ENCODE measurements around the gene GSG1L.

Gene GSG1L

GRCh38 chr16:28063591-28064061 lies at the start of gene GSG1L:
Gene GSG1L (minus strand): TSS chr16:28063714. CDS start chr16:28063424, 290 bp downstream.
- TF ChIP-seq CTCF (IDR thresholded peaks at IDR 0.05; ENCODE audit: insufficient read depth, low read depth, low read length, missing control alignments): no peak
- H3K4me3 ChIP-seq (ENCODE audit: low read depth, low read length): no peak within 1 kb of the TSS
- DNase-seq (ENCODE audit: low read depth): no peak

- no peak for TF ChIP-seq CTCF (IDR thresholded peaks at IDR 0.05; ENCODE audit: insufficient read depth, low read depth, low read length, missing control alignments)
- H3K4me3 ChIP-seq (ENCODE audit: low read depth, low read length): no peak overlapping the region
- no peak for DNase-seq (ENCODE audit: low read depth)
Observed at GRCh38 chr16:28112908-28113307, 49.4 kb upstream of the GSG1L start.

GRCh38 chr16:28110977-28111376 lies 47.5 kb upstream of the GSG1L start:
- TF ChIP-seq CTCF (IDR thresholded peaks at IDR 0.05; ENCODE audit: insufficient read depth, low read depth, low read length, missing control alignments): no peak
- no peak overlapping the region for H3K4me3 ChIP-seq (ENCODE audit: low read depth, low read length)
- DNase-seq (ENCODE audit: low read depth): no peak

DNA sequence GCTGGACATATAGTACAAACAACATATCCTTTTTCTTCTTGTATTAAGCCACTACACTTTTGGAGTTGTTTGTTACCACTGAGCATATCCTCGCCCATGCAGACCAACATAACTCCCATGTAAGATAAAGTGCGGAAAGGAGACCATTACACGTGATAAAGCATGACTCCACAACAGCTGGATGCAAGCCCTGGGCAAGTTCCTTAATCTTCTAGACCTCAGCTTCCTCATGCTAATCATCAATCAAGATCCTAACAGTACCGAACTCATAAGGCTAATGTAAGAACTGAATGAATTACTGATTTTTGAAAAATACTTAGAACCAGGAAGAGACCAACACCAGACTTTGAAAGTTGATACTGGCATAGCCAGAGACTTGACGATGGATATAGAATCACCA lies 47.0 kb upstream of the GSG1L start:
- TF ChIP-seq CTCF (IDR thresholded peaks at IDR 0.05; ENCODE audit: insufficient read depth, low read depth, low read length, missing control alignments): no peak
- H3K4me3 ChIP-seq (ENCODE audit: low read depth, low read length): no peak overlapping the region
- no peak for DNase-seq (ENCODE audit: low read depth)

DNA sequence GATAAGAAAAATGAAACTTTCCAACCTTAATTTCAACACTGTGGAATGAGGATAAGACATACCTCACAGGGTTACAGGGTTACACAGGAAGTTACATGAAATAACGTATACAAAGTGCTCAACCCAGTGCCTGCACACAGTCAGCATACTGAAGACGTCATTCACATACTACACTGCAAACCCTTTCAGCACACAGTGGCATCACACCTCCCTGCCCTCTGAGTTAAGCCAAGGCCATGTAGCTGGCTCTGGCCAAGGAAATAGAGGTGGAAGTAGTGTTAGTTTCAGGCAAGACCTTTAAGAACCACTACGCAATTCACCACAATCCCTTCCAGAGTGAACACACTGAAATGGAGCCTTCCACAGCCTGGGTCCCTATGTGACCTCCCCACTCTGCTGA lies 46.6 kb upstream of the GSG1L start:
- no peak for TF ChIP-seq CTCF (IDR thresholded peaks at IDR 0.05; ENCODE audit: insufficient read depth, low read depth, low read length, missing control alignments)
- H3K4me3 ChIP-seq (ENCODE audit: low read depth, low read length): no peak overlapping the region
- DNase-seq (ENCODE audit: low read depth): no peak

- no peak overlapping the region for H3K4me3 ChIP-seq (ENCODE audit: low read depth, low read length)
- DNase-seq (ENCODE audit: low read depth): no peak
- no peak for TF ChIP-seq CTCF (IDR thresholded peaks at IDR 0.05; ENCODE audit: insufficient read depth, low read depth, low read length, missing control alignments)
Observed at GRCh38 chr16:28108590-28109247, 45.2 kb upstream of the GSG1L start.

GRCh38 chr16:28107232-28107631 lies 43.7 kb upstream of the GSG1L start:
- TF ChIP-seq CTCF (IDR thresholded peaks at IDR 0.05; ENCODE audit: insufficient read depth, low read depth, low read length, missing control alignments): no peak
- no peak for DNase-seq (ENCODE audit: low read depth)

More at GRCh38 chr16:28107232-28107631, 43.7 kb upstream of the GSG1L start:
- no peak overlapping the region for H3K4me3 ChIP-seq (ENCODE audit: low read depth, low read length)

Measured in GM12865 (cell line).